ENCODE measurements around the gene SLC5A11. TPM values are rescaled to one million over a fixed set of nuclear protein-coding genes. Genes with fewer than 3 reads are reported as not detected.

SLC5A11 gene
- total and polyA plus RNA-seq, 2 donors (not counting 1 experiment from before 2014, with no cell fraction given): 0.62 to 0.84 TPM

- no peak overlapping the region for H3K4me3 ChIP-seq (ENCODE audit: control extremely low read depth in 1 of 5, extremely low read depth in 1 of 5, insufficient read depth in 1 of 5, low read depth in 2 of 5, low read length in 4 of 5)
- ATAC-seq (ENCODE audit: low read depth) (no peak), DNase-seq (no peak)
- H4K20me1 ChIP-seq (ENCODE audit: control insufficient read depth, insufficient read depth, low read length, poor library complexity, severe bottlenecking): no peaks in the 10 kb centered on the region
- ChIA-PET POLR2A (no interaction called here), CTCF (no interaction called here)
- intact Hi-C loops (cut with micrococcal nuclease): no loop called here
- no peak overlapping the region for H3K9ac ChIP-seq (ENCODE audit: low read length)
- Mint-ChIP-seq H3K27me3 (no peaks in the 10 kb centered on the region), H3K9me3 (ENCODE audit: insufficient read depth) (no peaks in the 10 kb centered on the region), H3K4me1 (no peaks in the 10 kb centered on the region), H3K27ac (no peak overlapping the region), H3K4me3 (no peak overlapping the region)
- H3K4me1 ChIP-seq (ENCODE audit: control insufficient read depth in 2 of 2, insufficient read depth in 2 of 2, low read length in 2 of 2): no peaks in the 10 kb centered on the region
- 92% methylated on average over 4 of the region's 5 CpGs for WGBS (ENCODE audit: insufficient coverage)
- TF ChIP-seq CTCF (IDR thresholded peaks at IDR 0.05) (no peak), EZH2 (IDR thresholded peaks at IDR 0.05; ENCODE audit: borderline replicate concordance, insufficient read depth, low read depth, low read length, poor library complexity, severe bottlenecking) (no peak)
- peaks cover 8 to 87% of the 10 kb centered on the region in 2 experiments for H3K36me3 ChIP-seq (replicated peaks in 1 of 2; ENCODE audit: control extremely low read depth in 1 of 2, control insufficient read depth in 1 of 2, extremely low read depth in 1 of 2, insufficient read depth in 2 of 2, low read length in 1 of 2)
- H2AFZ ChIP-seq (ENCODE audit: insufficient read depth, low read depth, low read length, poor library complexity, severe bottlenecking): no peak overlapping the region
- no peak overlapping the region for H3K27ac ChIP-seq (ENCODE audit: low read length in 2 of 2)
- H3K9me3 ChIP-seq (ENCODE audit: control extremely low read depth in 1 of 3, control insufficient read depth in 2 of 3, insufficient read depth in 1 of 3, low read length in 2 of 3): no peaks in the 10 kb centered on the region
- peaks cover 4% of the 10 kb centered on the region for H3K79me2 ChIP-seq (ENCODE audit: control insufficient read depth, insufficient read depth, low read length)
- no peak overlapping the region for H3K4me2 ChIP-seq (replicated peaks; ENCODE audit: low read depth, low read length, poor library complexity, severe bottlenecking)
- no peaks in the 10 kb centered on the region for H3K27me3 ChIP-seq (replicated peaks in 1 of 4; ENCODE audit: control extremely low read depth in 1 of 4, control insufficient read depth in 3 of 4, insufficient read depth in 4 of 4, low read length in 3 of 4)
These were observed 40.3 kb upstream of the SLC5A11 start for GRCh38 chr16:24805484-24805883.

- TF ChIP-seq EZH2 (IDR thresholded peaks at IDR 0.05; ENCODE audit: borderline replicate concordance, insufficient read depth, low read depth, low read length, poor library complexity, severe bottlenecking) (no peak), CTCF (IDR thresholded peaks at IDR 0.05) (no peak)
- H3K79me2 ChIP-seq (ENCODE audit: control insufficient read depth, insufficient read depth, low read length): no peaks in the 10 kb centered on the region
- H4K20me1 ChIP-seq (ENCODE audit: control insufficient read depth, insufficient read depth, low read length, poor library complexity, severe bottlenecking): no peaks in the 10 kb centered on the region
- no peak overlapping the region for H2AFZ ChIP-seq (ENCODE audit: insufficient read depth, low read depth, low read length, poor library complexity, severe bottlenecking)
- WGBS (ENCODE audit: insufficient coverage): no CpG with 5 or more reads among the region's 1 CpG
- DNase-seq (no peak), ATAC-seq (ENCODE audit: low read depth) (no peak)
- no peak overlapping the region for H3K27ac ChIP-seq (ENCODE audit: low read length in 2 of 2)
- H3K4me3 ChIP-seq (ENCODE audit: control extremely low read depth in 1 of 5, extremely low read depth in 1 of 5, insufficient read depth in 1 of 5, low read depth in 2 of 5, low read length in 4 of 5): no peak overlapping the region
- no peaks in the 10 kb centered on the region for H3K27me3 Mint-ChIP-seq
- no peaks in the 10 kb centered on the region for H3K9me3 Mint-ChIP-seq (ENCODE audit: insufficient read depth)
- intact Hi-C loops (cut with micrococcal nuclease): no loop called here
- no peak overlapping the region for H3K27ac Mint-ChIP-seq
- no peaks in the 10 kb centered on the region for H3K4me1 ChIP-seq (ENCODE audit: control insufficient read depth in 2 of 2, insufficient read depth in 2 of 2, low read length in 2 of 2)
- peaks cover 6 to 84% of the 10 kb centered on the region in 2 experiments for H3K36me3 ChIP-seq (replicated peaks in 1 of 2; ENCODE audit: control extremely low read depth in 1 of 2, control insufficient read depth in 1 of 2, extremely low read depth in 1 of 2, insufficient read depth in 2 of 2, low read length in 1 of 2)
- ChIA-PET POLR2A (no interaction called here), CTCF (interaction anchor here (0.7 kb wide), 1 partner anchor 302 kb away, joined by 5 read pairs; no protein-coding TSS in a partner anchor)
- no peak overlapping the region for H3K9ac ChIP-seq (ENCODE audit: low read length)
- H3K4me3 Mint-ChIP-seq: no peak overlapping the region
- no peaks in the 10 kb centered on the region for H3K9me3 ChIP-seq (ENCODE audit: control extremely low read depth in 1 of 3, control insufficient read depth in 2 of 3, insufficient read depth in 1 of 3, low read length in 2 of 3)
- no peaks in the 10 kb centered on the region for H3K4me1 Mint-ChIP-seq
- H3K27me3 ChIP-seq (replicated peaks in 1 of 4; ENCODE audit: control extremely low read depth in 1 of 4, control insufficient read depth in 3 of 4, insufficient read depth in 4 of 4, low read length in 3 of 4): no peaks in the 10 kb centered on the region
- no peak overlapping the region for H3K4me2 ChIP-seq (replicated peaks; ENCODE audit: low read depth, low read length, poor library complexity, severe bottlenecking)
These were observed 38.5 kb upstream of the SLC5A11 start for GRCh38 chr16:24807301-24807700.

All from B cell (primary cell).